Heart left ventricle (tissue), 16 donors: ENCODE measurements around the gene NUCB1. TPM values are rescaled to one million over a fixed set of nuclear protein-coding genes. Genes with fewer than 3 reads are reported as not detected.
A peak's percentile ranks its signal among the peaks of the same experiment; 100 is the strongest.

ENCODE experiments used
- ATAC-seq, 4 donors: fragments of 200-7000 bp; cut with Tn5 transposase; one replicate each; pipeline ENCODE4 v1.9.1; 2020 to 2022; ENCODE audit warnings: moderate library complexity in 4 of 4, mild to moderate bottlenecking in 3 of 4, moderate number of reproducible peaks in 1 of 4
- DNase-seq, 5 donors: peaks; one replicate each; pipeline ENCODE4 v3.0.0-alpha.2; 2020
- H3K27ac ChIP-seq, 12 donors: fragments of 200-600 bp; sonication (generic) in 4 of 12; one replicate each; pipeline versions ENCODE4 v1.5.0 to v1.8.0; 2016 to 2022; ENCODE audit warnings: mild to moderate bottlenecking in 2 of 12
- H3K27me3 ChIP-seq, 9 donors: fragments of 200-600 bp; sonication (generic) in 2 of 9; one replicate each; pipeline versions ENCODE4 v1.5.1 to v1.8.0; 2016 to 2022; ENCODE audit warnings: mild to moderate bottlenecking in 3 of 9
- H3K36me3 ChIP-seq, 9 donors: fragments of 200-600 bp; sonication (generic) in 2 of 9; one replicate each; pipeline versions ENCODE4 v1.5.0 to v1.8.0; 2018 to 2022; ENCODE audit warnings: mild to moderate bottlenecking in 2 of 9
- H3K4me1 ChIP-seq, 12 donors: fragments of 200-600 bp; sonication (generic) in 4 of 12; one replicate each; pipeline versions ENCODE4 v1.5.0 to v1.8.0; 2016 to 2022; ENCODE audit warnings: mild to moderate bottlenecking in 3 of 12
- H3K4me3 ChIP-seq, 12 donors: fragments of 200-600 bp; sonication (generic) in 4 of 12; one replicate each; pipeline versions ENCODE4 v1.5.0 to v1.8.0; 2017 to 2022; ENCODE audit warnings: mild to moderate bottlenecking in 9 of 12, moderate library complexity in 4 of 12
- H3K9me3 ChIP-seq, 12 donors: fragments of 200-600 bp; sonication (generic) in 4 of 12; one replicate each; pipeline versions ENCODE4 v1.5.0 to v1.8.0; 2016 to 2022; ENCODE audit warnings: mild to moderate bottlenecking in 1 of 12
- CTCF ChIP-seq, 12 donors: fragments of 200-600 bp; sonication (generic) in 4 of 12; IDR thresholded peaks; one replicate each; pipeline versions ENCODE4 v1.5.0 to v1.8.0; 2018 to 2022; ENCODE audit warnings: antibody characterized with exemption in 12 of 12, mild to moderate bottlenecking in 5 of 12
- POLR2A ChIP-seq, 2 donors: fragments of 450-650 bp; IDR thresholded peaks; one replicate each; pipeline ENCODE4 v1.6.1; 2017; ENCODE audit warnings: antibody characterized with exemption in 2 of 2, mild to moderate bottlenecking in 2 of 2, moderate library complexity in 2 of 2
- WGBS, 4 donors: extraction: QIAGEN DNeasy Blood & Tissue Kit in 2 of 4; methylation state at CpG; one replicate each; pipeline versions ENCODE4 v1.1.5 to v1.1.7; 2013 to 2018; 5-methylcytosine and 5-hydroxymethylcytosine counted together
- intact Hi-C, 10 donors: fragments of 100-400 bp; cut with DNase I; formaldehyde crosslinking; loops; one replicate each; pipeline versions ENCODE4 v1.11.1 to v1.14.2; 2022
- polyA plus RNA-seq, 2 donors: library from polyadenylated mRNA; stranded (reverse); fragments of 200-250 nt; gene quantifications; one replicate each; pipeline ENCODE4 v1.2.3, GENCODE V29; 2013
- total RNA-seq, 9 donors: library from RNA; depleted of rRNA in 2 of 9; stranded (reverse); fragments of >200 nt in 2 of 9; fragmentation: NEBNext Ultra II Directional in 3 of 9; extraction: Animal tissue kit (Norgen Biotek cat#: 25700) in 3 of 9; gene quantifications; one replicate each; pipeline versions ENCODE4 v1.1.0 to v1.2.4, GENCODE V29; 2016 to 2023
- donor health status: ischemic (EF 13 %, LVEDD 7.1; RV severe dilation, severe dysfunction).
- donor health status: healthy with polysubstance abuse.
- donor health status: DM: no; HTN: yes; CAD: no.
- donor health status: DM: no; HTN: no; CAD: no.
- donor health status: ischemic (EF 25% LVEDD 6.9; RV normal size, moderate dysfunction).
- donor health status: ischemic (EF 25% LVEDD 5.7; RV mildly dilated, moderate dysfunction).
- donor health status: healthy.
- donor health status: DM: yes; HTN: yes; CAD: no.
- donor health status: ischemic (EF 35%, LVEDD 5.7; RV mildly dilated, moderate dysfunction).
- donor health status: nonischemic (EF 11% LVEDD 7.7; RV severe dilation, severe dysfunction).
- donor health status: DM: yes; HTN: yes; CAD: no.
- donor health status: PGD.
- donor health status: ischemic (EF 29% LVEDD 5.4; RV normal size, mild dysfunction).
- donor health status: nonischemic (EF 23%, LVEDD 6.1; RV moderate dilation, normal function).

NUCB1 gene
- total and polyA plus RNA-seq, 11 donors, result 179 to 428 (median 286) TPM

DNA sequence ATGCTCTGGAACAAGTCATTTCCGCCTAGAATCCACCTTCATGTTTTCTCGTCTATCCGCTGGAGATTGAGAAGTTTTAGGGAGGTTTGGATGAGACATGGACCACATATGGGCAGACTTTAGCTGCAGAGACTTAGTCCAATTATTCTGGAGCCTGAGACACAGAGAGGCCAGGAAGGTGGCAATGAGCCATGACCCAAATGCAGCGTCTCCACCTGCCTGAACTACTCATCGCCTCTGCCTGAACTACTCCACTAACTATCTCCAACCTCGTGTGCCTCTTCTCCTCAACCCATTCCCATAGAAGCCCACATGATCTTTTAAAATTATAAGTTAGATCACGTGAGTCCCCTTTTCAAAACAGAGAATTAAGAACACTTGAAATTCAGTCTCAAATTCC lies 37.3 kb upstream of the NUCB1 start:
- TF ChIP-seq CTCF (IDR thresholded peaks at IDR 0.05) (no peak), POLR2A (IDR thresholded peaks at IDR 0.05) (no peak)
- Histone ChIP-seq H3K4me1 (peaks cover 0 to 20% (median 6%) of the 10 kb centered on the region in 12 donors), H3K9me3 (no peaks in the 10 kb centered on the region), H3K27ac (no peak overlapping the region), H3K4me3 (no peak overlapping the region), H3K27me3 (no peaks in the 10 kb centered on the region), H3K36me3 (peaks cover 0 to 14% (median 0%) of the 10 kb centered on the region in 9 donors)
- intact Hi-C loops, result no loop called here
- no peak for DNase-seq
- WGBS, 4 donors, result 66 to 77% (median 72%) methylated on average over 7 of the region's 7 CpGs
- ATAC-seq, result no peak

GRCh38 chr19:48866692-48867091 lies 33.4 kb upstream of the NUCB1 start:
- WGBS, 4 donors, result 55 to 73% (median 65%) methylated on average over 4 to 6 of the region's 6 CpGs
- TF ChIP-seq CTCF (IDR thresholded peaks at IDR 0.05), result no peak
- peak overlapping the region in 2 of 12 donors; percentile 17 to 82 for H3K27ac ChIP-seq

DNA sequence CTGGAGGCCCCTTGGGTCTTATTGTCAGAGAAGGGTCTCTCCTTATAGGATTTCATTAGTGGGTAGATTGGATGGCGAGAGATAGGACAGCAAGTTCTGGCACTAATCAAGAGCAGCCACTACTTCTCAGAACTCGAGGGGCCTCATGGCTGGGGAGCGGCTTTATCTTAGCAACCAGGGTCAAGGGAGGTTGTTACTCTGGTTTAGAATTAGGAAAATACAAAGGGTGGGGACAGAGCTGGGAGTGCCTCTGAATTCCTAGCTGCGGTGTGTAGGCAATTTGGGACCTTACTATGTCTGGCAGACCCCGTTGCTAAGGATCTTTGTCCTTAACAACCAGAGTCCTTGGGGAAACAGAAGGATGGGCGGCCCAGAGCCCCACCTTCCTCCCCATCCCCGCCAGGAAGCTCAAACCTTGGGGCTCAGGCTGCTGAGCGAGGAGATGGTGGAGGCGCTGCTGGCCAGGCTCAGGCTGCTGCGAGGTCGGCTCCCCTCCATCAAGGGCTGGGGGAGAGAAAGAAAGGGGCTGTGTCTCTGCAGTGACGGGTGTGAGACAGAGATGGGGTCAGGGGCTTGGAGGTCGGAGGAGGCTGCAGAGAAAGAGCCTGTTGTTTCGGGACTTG lies 32.9 kb upstream of the NUCB1 start:
- no peaks in the 10 kb centered on the region for H3K27me3 ChIP-seq
- ATAC-seq, result peak in 1 of 4 donors; percentile 3
- 50 to 61% (median 54%) methylated on average over 13 to 14 of the region's 14 CpGs for WGBS, 4 donors
- H3K4me3 ChIP-seq, result peak overlapping the region in 10 of 12 donors; percentile 31 to 62 (median 45)
- H3K9me3 ChIP-seq, result no peaks in the 10 kb centered on the region
- H3K27ac ChIP-seq, result peak overlapping the region in 10 of 12 donors; percentile 59 to 88 (median 77)
- peaks cover 0 to 7% (median 0%) of the 10 kb centered on the region in 9 donors for H3K36me3 ChIP-seq
- H3K4me1 ChIP-seq, result peaks cover 0 to 30% (median 14%) of the 10 kb centered on the region in 12 donors
- no peak for DNase-seq
- intact Hi-C loops, result no loop called here
- TF ChIP-seq CTCF (IDR thresholded peaks at IDR 0.05), result no peak
- no peak for TF ChIP-seq POLR2A (IDR thresholded peaks at IDR 0.05)

More at GRCh38 chr19:48866692-48867091, 33.4 kb upstream of the NUCB1 start:
- no peak for DNase-seq
- H3K27me3 ChIP-seq, result no peaks in the 10 kb centered on the region
- intact Hi-C loops, result no loop called here
- H3K36me3 ChIP-seq, result peaks cover 0 to 7% (median 0%) of the 10 kb centered on the region in 9 donors
- H3K4me3 ChIP-seq, result peak overlapping the region in 4 of 12 donors; percentile 51 to 62 (median 56)
- H3K9me3 ChIP-seq, result no peaks in the 10 kb centered on the region
- H3K4me1 ChIP-seq, result peaks cover 0 to 27% (median 12%) of the 10 kb centered on the region in 12 donors
- no peak for ATAC-seq

- peaks cover 0 to 30% (median 14%) of the 10 kb centered on the region in 12 donors for H3K4me1 ChIP-seq
- TF ChIP-seq POLR2A (IDR thresholded peaks at IDR 0.05) (no peak), CTCF (IDR thresholded peaks at IDR 0.05) (no peak)
- H3K36me3 ChIP-seq, result peaks cover 0 to 7% (median 0%) of the 10 kb centered on the region in 9 donors
- H3K9me3 ChIP-seq, result no peaks in the 10 kb centered on the region
- ATAC-seq (no peak), DNase-seq (peak in 1 of 5 donors; percentile 15)
- intact Hi-C loops, result no loop called here
- peak overlapping the region in 11 of 12 donors; percentile 59 to 88 (median 76) for H3K27ac ChIP-seq
- 37 to 64% (median 56%) methylated on average over 5 to 7 of the region's 7 CpGs for WGBS, 4 donors
- H3K4me3 ChIP-seq, result peak overlapping the region in 10 of 12 donors; percentile 31 to 62 (median 45)
- H3K27me3 ChIP-seq, result no peaks in the 10 kb centered on the region
Observed at GRCh38 chr19:48867746-48868113, 32.4 kb upstream of the NUCB1 start.
